A549 (cell line): ENCODE data around the gene RYR1.

Experiments
- CEBPB ChIP-seq, 2 experiments: fragments of >200 bp in 1 of 2; sonication (Bioruptor Twin) in 1 of 2; formaldehyde crosslinking in 1 of 2; IDR thresholded peaks; 2 replicates each; pipeline ENCODE4 v1.6.1; 2012 to 2016
- EHMT2 ChIP-seq: fragments of 200-600 bp; sonication (generic); IDR thresholded peaks from 2 replicates; pipeline ENCODE4 v1.6.1; 2016; ENCODE audit warnings: antibody characterized with exemption, low read depth, mild to moderate bottlenecking, moderate library complexity
- ESRRA ChIP-seq: fragments of 150-350 bp; IDR thresholded peaks from 2 replicates; pipeline ENCODE4 v1.6.1; 2014; ENCODE audit warnings: mild to moderate bottlenecking, low read length, borderline replicate concordance
- JUN ChIP-seq, 2 experiments: fragments of >200 bp; sonication (Bioruptor Twin); formaldehyde crosslinking; IDR thresholded peaks; 2 replicates in 1 of 2; 3 replicates in 1 of 2; pipeline ENCODE4 v1.6.1; 2016 to 2017
- JUNB ChIP-seq: fragments of >200 bp; sonication (Bioruptor Twin); formaldehyde crosslinking; IDR thresholded peaks from 2 replicates; pipeline ENCODE4 v1.6.1; 2016
- MAZ ChIP-seq: fragments of 150-350 bp; IDR thresholded peaks from 2 replicates; pipeline ENCODE4 v1.6.1; 2014; ENCODE audit warnings: antibody characterized with exemption, low read depth, low read length, borderline replicate concordance
- MYC ChIP-seq: IDR thresholded peaks from 2 replicates; pipeline ENCODE4 v1.6.1; 2012; ENCODE audit warnings: mild to moderate bottlenecking, inconsistent platforms, low read length, improper control_type of control experiment, borderline replicate concordance
- POLR2A ChIP-seq: IDR thresholded peaks from 2 replicates; pipeline ENCODE4 v1.6.1; 2012; ENCODE audit warnings: mild to moderate bottlenecking, low read length
- ZC3H11A ChIP-seq: fragments of 450-650 bp; IDR thresholded peaks from 2 replicates; pipeline ENCODE4 v1.6.1; 2014; ENCODE audit warnings: antibody characterized with exemption, mild to moderate bottlenecking
- TF ChIP-seq, protein P1 (sequence below): fragments of >200 bp; sonication (Bioruptor Twin); formaldehyde crosslinking; IDR thresholded peaks from 3 replicates; pipeline ENCODE4 v1.5.1; 2016
- TF ChIP-seq, protein P2 (sequence below): IDR thresholded peaks from 2 replicates; pipeline ENCODE4 v1.6.1; 2012

DNA sequence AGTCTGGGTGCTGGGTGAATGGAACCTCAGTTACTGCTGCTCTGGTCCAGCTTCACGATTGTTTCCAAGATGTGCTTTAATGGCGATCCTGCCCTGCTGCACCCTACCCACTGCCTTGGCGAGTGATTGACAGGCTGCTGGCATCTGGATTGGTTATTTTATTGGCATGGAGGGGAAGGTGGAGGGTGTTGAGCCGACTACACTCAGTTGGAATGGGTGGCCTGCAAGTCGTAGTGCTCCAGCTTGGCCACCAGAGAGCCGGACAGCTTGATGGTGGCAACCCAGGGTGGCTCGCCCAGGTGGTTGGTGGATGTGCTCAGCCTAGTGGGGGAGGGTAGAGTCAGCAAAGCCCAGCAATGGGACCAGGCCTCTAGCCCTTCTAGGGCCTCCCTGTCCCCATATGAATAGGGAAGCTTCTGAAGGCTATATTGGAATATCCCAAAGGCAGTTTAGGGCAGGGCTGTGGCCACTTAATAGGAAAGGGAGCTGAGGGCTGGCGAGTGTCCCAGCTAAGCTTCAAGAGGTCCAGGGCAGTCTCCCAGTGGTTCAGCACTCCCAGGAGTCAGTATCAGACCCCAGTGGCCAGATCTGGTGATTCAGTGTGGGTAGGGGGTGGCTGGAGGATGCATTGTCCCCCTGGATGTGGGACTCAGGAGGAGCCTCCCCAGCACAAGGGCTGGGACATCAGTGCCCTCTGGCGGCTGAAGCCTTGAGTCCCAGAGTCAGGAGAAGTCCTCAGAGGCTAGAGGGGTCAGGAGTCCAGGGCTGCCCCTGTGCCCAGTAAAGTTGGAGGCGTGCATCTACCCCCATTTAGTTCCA is 49.1 kb upstream of the RYR1 start:
- no peak for TF ChIP-seq CEBPB (IDR thresholded peaks at IDR 0.05)
- TF ChIP-seq, protein P1, sequence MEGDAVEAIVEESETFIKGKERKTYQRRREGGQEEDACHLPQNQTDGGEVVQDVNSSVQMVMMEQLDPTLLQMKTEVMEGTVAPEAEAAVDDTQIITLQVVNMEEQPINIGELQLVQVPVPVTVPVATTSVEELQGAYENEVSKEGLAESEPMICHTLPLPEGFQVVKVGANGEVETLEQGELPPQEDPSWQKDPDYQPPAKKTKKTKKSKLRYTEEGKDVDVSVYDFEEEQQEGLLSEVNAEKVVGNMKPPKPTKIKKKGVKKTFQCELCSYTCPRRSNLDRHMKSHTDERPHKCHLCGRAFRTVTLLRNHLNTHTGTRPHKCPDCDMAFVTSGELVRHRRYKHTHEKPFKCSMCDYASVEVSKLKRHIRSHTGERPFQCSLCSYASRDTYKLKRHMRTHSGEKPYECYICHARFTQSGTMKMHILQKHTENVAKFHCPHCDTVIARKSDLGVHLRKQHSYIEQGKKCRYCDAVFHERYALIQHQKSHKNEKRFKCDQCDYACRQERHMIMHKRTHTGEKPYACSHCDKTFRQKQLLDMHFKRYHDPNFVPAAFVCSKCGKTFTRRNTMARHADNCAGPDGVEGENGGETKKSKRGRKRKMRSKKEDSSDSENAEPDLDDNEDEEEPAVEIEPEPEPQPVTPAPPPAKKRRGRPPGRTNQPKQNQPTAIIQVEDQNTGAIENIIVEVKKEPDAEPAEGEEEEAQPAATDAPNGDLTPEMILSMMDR = peak; percentile 89
- no peak for TF ChIP-seq POLR2A
- TF ChIP-seq, protein P2, sequence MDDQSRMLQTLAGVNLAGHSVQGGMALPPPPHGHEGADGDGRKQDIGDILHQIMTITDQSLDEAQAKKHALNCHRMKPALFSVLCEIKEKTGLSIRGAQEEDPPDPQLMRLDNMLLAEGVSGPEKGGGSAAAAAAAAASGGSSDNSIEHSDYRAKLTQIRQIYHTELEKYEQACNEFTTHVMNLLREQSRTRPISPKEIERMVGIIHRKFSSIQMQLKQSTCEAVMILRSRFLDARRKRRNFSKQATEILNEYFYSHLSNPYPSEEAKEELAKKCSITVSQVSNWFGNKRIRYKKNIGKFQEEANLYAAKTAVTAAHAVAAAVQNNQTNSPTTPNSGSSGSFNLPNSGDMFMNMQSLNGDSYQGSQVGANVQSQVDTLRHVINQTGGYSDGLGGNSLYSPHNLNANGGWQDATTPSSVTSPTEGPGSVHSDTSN = no peak; the same call in 1 of the 2 replicates
- TF ChIP-seq JUN (IDR thresholded peaks at IDR 0.05) = peak in 1 of 2 experiments; percentile 10; a peak in 1 of 5 replicates
- TF ChIP-seq ZC3H11A = no peak
- TF ChIP-seq JUNB = no peak
- TF ChIP-seq MAZ = no peak
- no peak for TF ChIP-seq MYC
- no peak for TF ChIP-seq ESRRA
- no peak for TF ChIP-seq EHMT2
